NCI-H345 treated with DMSO at 0.1 percent for 48 hours (cell line): Measurements from ENCODE around the gene LRRC8E.
"Not testable (repeated sequence)": the region's sequence is repeated elsewhere in the genome, so short reads cannot be mapped to it uniquely, and the experiment has no call there.

Experiments used
- DNase-seq: peaks from one replicate; lab custom pipeline; 2025; ENCODE audit not compliant: unreplicated experiment; lab: John Stamatoyannopoulos, UW

LRRC8E gene

DNA sequence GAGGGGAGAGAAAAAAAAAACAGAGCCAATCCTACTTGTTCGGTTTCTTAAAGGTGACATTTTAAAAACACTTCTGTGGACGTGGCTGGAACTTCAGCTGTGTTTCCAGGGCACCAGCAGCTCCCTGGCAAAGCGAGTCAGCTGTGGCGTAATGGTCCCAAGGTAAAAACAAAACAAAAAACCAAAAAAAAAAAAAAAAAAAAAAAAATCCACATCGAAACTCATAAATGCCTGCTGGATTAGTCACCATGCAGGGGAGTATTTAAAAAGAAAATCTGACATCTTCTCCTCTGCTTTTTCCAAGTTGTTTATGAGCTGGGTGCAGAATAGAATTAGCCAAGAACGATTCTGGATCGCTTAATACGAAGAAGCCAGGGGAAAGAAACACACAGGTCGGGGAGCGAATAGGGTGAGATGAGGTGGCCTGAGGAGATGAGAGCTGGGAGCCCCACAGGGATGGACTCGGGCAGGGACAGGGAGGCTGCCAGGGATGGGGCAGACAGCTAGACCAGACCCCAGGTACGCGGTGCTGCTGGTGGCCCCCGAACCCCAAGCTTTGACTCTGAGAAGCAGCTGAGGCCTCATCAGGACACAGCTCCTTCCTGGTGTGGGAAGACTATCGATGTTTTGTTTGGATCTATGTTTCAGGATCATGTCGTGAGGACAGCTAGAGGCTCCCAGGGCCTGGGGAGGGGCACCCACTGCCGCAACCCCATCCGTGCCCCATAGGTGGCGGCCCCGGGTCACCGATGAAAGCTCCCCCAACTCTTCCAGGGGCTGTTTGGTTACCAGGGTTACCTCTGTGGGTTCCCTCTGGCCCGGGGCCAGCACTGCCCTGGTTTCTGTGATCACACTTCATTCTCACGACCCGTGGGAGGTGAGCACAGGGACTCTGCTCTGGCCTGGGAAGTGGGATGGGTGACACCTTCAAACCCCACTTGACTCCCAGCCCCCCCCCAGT is 40.7 kb downstream of the LRRC8E start:
- DNase-seq = no peak

GRCh38 chr19:7930030-7930429 is 41.7 kb downstream of the LRRC8E start:
- DNase-seq = not testable (repeated sequence)

DNA sequence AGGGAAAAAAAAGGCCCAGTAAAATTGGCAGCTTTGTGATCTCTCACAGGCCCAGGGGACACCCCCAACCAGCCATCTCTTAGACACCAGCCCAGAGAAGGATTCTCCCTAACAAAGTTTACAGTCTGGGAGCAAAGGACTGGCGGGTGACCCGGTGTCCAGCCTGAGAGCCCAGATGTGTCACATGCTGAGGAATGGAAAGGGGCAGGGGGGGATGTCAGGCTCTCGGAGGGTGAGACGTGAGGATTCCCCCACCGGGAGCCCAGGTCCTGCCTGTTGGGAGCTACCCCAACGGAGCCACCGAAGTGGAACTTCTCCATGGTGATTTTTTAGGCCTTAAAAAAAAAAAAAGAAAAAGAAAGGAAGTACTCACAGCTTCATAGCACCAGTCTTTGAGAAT is 42.5 kb downstream of the LRRC8E start:
- DNase-seq = no peak

GRCh38 chr19:7931221-7932061 is 43.1 kb downstream of the LRRC8E start:
- DNase-seq = no peak

- no peak for DNase-seq
These were observed 44.1 kb downstream of the LRRC8E start for GRCh38 chr19:7932276-7932929.

- DNase-seq = no peak
These were observed 44.6 kb downstream of the LRRC8E start for GRCh38 chr19:7932930-7933300.

DNA sequence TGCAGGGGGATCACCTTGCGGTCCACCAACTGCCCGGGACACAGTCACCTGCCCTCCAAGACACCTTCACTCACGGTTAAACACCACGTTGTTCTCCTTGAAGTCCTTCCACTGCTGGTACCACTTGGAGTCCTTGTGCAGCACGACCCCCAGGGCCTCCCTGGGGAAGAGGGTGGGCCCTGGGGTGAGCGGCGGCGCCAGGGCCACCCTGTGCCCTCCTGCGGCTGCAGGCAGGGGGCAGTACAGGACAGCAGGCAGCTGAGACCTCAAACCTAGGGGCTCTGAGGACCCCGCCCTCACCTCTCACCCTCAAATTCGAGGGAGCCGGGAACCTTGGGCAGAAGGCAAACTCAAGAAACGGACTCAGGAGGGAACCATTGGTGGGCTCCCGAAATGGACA is 45.1 kb downstream of the LRRC8E start:
- no peak for DNase-seq

DNA sequence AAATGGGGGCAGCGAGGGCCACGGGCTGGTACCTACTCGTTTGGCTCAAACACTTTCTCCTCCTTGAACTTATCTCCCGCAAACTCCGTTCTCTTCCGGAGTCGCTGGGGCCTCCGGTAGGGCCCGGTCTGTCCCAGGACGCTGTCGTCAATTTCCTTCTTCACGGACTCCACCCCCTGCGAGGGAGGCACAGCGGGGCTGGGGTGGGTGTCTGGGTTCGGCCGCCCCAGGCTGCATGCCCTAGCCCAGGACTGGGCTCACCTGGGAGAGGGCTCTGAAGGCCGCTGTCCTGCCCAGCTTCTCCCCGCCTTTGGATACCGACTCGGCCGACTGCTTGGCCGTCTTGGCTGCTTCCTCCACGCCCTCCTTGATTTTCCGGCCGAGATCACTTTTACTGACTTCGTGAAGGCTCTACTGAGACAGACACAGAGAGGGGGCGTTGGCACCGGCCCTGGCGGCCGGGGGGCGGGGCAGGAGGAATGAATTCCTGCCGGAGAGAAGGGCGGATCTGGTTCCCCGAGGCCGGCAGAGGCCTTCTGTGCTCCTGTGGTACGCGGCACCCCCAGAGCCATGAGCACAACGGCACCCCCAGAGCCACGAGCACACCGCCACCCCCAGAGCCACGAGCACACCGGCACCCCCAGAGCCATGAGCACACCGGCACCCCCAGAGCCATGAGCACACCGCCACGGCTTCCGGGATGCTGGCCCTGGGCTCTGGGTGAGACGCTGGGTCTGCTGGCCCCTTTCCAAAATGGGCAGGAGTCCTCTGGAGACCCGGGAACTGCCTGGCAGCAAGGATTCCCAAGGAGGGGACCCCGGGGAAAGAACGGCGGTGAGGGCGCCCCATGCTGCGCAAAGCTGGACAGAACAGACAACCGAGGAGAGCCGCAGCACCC is 45.8 kb downstream of the LRRC8E start:
- no peak for DNase-seq

DNA sequence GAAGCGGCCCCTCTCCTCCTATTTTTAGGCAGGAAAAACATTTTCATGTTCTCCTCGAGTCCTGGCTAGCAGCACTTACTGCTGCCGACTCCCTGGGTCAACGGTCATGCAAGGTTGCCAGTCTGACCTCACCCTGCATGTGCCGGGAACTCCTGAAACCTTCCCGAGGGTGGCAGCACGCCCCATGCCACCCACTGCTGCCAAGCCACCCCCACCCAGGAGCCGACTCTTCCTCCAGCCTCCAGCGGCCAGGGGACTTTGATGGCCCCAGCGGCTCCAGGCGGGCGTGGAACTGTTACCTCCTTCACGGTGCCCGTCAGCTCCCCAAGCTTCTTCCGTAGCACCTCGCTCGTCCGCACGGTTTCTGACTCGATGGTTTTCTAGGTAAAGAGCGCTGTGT is 46.5 kb downstream of the LRRC8E start:
- no peak for DNase-seq

DNA sequence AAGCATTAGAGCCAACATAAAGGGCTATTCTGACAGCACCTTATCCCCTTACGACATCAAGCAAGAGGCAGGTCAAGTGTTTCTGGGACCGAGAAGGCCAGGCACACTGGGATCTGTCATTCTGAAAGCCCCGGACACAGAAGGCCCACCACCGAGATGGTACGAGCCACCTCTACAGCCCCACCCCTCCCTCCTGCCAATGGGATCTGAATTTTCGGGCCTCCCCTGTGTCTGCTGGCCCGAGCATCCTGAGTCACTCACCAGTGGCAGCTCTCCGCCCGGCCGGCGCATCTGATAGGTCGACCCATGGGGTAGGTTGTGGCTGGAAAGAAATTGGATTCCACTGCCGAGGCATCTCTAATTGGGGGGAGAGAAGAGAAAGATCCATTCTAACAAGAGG is 52.5 kb downstream of the LRRC8E start:
- DNase-seq = no peak

DNA sequence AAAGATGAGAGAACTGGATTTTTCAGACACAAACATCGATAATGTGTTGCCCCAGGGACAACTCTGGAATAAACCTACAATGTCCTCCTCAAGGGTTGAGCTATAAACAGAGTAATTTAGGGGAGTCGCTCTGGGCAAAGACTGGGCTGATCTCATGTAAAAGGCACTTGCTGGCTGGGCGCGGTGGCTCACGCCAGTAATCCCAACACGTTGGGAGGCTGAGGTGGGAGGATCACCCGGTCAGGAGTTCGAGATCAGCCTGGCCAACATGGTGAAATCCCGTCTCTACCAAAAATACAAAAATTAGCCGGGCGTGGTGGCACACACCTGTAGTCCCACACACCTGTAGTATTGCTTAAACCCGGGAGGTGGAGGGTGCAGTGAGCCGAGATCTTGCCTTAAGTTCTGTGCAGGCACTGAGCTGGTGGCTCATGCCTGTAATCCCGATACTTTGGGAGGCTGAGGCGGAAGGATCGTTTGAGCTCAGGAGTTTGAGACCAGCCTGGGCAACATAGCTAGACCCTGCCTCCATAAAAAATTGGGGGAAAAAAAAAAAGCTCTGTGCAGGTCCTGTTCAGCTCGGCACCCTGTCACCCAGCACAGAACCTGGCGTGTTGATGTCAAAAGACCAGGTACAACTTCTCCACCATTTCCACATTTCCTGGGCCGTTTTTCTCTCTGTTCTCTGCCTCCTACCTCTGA is 53.7 kb downstream of the LRRC8E start:
- no peak for DNase-seq

- DNase-seq = no peak
These were observed 54.7 kb downstream of the LRRC8E start for GRCh38 chr19:7942981-7943443.

GRCh38 chr19:7943444-7944176 is 55.3 kb downstream of the LRRC8E start, which contains the start of gene TIMM44:
TIMM44 (minus strand) TSS chr19:7943666; CDS start chr19:7943651, 15 bp downstream.
- DNase-seq = peak; percentile 98

- DNase-seq = peak; percentile 88
These were observed 56.0 kb downstream of the LRRC8E start for GRCh38 chr19:7944177-7944761.

- DNase-seq = no peak
These were observed 59.6 kb downstream of the LRRC8E start for GRCh38 chr19:7947939-7948338.
